Kidney glomerular epithelial cell (primary cell): ENCODE results near the gene ADAMTS6.

Experiments
- DNase-seq: peaks from one replicate; lab custom pipeline; 2025; lab: John Stamatoyannopoulos, UW

The ADAMTS6 gene

DNA sequence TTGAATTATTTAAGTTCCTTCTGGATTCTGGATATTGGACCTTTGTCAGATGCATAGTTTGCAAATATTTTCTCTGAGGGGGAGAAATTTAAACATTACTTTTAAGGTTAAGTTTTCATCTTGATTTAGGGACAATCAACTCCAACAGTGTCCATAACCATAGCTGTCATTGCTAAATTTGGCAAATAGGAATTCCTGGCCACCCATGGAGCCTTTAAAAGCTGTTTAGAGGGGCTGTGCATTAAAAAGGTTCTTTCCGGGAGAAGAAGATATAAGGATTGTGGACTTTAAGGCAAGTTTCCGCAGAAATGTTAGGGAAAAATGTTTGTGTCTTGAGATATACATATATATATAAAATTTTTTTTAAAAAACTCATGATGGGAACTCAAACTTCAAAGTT lies 339.7 kb downstream of the ADAMTS6 start:
- DNase-seq, result no peak

DNA sequence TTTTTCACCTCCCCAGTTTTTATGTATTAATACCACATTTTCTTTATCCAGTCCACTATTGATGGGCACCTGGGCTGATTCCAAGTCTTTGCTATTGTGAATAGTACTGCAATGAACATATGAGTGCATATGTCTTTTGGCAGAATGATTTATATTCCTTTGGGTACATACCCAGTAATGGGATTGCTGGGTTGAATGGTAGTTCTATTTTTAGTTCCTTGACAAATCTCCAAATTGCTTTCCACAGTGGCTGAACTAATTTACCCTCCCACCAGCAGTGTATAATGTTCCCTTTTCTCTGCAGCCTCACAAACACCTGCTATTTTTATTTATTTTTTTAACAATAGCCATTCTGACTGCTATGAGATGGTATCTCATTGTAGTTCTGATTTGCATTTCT lies 340.2 kb downstream of the ADAMTS6 start:
- DNase-seq, result no peak

DNA sequence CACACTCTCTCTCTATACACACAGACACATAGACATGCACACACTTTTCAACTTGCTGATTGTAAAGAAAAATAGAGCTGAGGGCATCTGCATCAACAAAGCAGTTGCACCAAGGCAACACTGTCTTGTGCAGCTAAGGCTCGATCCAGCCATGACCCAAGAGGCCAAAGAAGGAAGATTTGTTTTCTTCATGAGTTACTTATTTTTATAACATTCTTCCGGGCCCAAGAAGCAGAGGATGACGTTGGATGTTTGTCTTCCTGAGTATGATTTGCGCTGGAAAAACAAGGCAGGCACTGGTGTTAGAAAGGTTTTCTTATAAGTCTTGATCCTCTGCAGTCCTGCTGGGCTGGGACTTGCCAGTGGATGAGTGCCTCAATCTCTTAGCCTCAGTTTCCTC lies 344.1 kb downstream of the ADAMTS6 start:
- DNase-seq, result peak; percentile 33

DNA sequence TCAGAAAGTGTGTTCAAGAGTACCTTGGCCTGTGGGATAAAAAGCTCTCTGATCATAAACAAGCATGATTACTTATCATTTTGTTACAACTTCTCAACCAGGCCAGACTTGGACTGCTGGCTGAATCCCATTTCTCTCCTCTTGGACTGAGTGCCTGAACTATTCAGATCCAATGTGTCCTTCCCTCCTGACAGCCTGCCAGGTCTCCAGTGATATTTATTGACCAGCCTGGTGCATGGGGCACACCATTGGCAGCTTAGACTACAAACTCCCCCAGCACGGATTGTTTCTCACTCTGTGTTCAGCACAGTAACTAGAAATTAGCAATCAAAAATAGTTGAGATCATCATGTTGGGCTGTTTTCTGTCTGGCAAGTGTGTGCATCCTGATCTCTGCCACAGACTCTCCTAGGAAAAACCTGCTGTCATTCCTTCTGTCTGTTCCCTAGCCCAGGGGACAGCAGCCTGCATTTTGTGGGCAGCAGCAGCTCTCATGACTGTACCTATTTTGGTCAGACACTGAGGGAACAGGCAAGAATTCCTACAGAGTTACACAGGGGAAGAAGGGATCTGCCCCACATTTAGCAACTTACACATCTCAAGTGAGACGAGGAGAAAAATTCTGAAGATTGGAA lies 348.1 kb downstream of the ADAMTS6 start:
- no peak for DNase-seq

DNA sequence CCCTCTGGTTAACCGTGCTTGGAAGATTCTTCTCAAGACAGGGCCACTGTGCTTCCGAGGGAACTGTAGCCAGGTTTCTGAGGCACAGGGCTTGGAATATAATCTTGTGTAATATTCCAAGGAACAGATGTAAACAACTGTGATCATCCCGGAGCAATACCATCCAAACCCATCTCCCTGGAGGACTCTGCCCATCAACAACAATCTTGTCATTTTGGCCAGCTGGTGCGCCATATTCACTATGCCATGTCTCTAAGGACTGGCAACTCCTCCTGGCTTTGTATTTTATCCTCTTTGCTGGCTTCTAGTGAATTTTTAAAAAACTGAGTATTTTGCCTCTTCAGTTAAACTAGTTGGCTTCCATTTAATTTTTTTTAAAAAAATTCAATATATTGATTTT lies 349.3 kb downstream of the ADAMTS6 start:
- DNase-seq, result no peak

DNA sequence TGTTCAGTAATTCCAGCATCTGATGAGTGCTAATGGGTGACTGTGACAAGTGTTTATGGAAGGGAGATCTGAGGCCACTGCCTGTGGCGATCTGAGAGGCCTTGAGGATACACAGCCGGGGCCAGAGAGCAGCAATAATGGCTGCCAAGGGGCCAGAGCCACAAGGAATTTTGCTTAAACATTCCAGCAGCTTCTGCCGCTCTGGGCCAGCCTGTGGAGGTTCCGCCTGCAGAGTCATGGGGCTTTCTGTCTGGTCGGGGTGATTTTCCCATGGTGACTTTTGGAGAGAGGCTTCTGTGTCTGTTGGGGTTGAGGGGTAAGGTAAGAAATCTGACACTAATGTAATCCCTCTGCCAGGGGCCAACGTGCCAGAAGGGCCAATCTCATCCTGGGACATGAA lies 353.5 kb downstream of the ADAMTS6 start:
- no peak for DNase-seq

DNA sequence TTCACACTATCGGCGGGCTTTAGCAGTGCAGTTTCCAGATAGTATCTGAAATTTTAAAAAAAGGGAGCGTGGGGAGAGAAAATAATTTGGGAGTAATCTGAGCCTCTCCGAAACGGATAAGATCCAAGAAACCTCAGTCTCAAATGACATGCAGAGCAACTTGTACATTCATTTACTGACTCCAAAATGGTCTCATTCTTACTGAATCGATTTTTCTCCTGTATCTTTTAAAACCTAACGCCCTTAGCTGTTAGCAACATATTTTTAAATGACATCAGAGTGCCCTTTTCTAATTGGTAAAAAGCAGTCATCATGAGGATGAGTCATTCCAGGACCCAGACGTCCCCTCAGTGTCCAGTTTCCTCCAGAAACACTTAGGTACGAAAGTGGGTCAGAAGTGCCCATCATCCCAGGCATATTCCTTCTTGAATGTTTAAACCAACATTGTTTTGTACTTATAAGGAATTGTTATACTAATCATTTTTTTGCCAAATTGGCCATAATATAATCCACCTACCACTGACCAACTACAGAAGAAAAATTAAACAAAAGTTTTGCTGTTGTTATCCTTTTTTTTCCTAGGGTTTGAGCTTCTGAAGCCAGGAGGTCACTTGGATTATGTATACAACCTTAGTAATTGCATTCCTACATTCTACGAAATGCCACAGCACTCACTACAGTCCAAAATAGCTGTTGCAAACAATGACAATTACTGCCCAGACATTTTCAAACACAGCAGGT lies 354.4 kb downstream of the ADAMTS6 start:
- DNase-seq, result no peak

DNA sequence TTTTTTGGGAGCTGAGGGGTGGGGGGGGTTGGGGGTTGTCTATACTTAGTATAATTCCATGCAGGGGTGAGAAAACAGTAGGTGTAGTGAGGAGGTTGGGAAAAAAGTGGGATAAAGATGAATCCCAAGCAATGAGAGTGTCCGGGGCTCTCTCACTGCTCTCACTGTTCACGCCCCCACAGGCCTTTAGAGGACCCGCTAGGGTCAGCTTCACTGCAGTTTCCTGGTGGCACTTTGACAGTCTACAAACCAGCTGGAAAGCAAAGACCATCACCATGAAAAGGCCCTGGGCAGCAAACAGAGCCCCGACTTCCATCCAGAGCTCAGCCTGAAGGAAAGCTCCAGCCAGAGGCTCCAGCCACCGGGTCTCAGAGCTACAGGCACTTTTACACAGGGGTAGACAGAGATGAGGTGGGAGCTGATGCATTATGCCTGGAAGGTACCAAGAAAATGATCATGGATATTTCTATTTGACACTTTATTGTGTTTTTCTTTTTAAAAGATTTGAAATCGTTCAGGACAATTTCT lies 355.1 kb downstream of the ADAMTS6 start:
- no peak for DNase-seq

DNA sequence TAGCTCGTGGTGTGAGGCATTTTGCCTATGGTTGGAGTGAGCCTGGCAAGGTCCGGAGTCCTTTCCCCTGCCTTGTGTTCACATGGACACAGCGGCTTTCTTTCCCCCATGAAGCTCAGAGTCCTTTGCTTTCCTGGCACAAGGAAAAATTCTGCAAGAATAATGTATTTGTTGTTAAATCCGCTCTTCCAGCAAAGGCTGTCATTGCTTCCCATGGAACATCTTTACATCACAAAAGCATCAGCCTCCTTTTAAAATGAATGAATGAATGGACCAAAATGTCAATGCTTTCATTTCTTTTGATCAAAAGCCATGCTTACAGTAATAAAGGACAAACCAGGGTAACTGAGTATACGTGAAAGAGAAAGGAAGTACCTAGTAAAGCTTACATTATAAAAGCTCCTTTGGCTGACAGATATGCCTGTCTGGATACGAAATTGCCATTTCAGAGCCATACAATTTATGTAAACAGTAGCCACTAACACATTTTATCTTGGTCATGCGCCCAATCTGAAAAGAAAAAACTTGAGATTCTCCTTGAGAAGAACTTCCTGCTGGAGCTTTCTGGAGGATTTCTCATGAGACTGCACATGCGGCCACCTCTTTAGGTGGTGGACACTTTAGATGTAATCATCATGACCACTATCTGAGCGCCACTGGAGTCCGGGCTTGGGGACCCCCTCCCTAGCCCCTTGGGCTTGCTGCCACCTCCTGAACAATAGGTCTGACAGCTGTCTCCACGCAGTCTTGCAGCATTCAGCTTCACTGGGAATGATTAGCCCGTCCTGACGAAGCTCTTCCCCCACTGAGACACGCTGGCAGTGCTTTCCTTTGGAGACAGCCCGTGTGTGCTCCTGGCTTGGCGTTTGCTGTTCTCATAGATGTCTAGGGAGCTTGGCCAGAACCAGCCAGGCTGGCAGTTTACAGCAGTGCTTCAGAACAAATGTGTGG lies 355.9 kb downstream of the ADAMTS6 start:
- DNase-seq, result no peak

DNA sequence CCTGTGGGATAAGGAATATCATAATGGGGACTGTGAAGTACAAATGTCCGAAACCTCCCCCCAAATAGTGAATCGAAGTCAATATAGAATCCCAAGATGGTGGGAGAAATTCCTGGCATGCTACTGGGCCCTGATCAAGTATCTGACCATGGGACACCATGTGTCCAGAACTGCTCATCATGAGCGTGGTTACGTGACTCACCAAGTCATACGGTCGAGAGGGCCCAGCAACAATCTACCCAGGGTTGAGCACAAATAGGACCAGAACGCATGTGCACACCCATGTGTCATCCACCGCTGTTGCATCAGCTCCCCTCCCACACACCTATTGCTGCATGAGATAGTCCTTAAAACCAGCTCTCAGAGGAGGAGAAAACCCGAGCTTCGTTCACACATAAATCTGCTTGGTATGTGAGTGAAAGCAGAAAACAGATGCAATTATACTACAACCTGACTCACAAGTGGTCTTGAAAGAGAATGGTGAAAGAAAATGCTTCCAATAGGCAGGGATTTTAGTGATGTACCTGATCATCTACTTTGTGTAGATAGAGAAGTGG lies 359.8 kb downstream of the ADAMTS6 start:
- DNase-seq, result no peak

DNA sequence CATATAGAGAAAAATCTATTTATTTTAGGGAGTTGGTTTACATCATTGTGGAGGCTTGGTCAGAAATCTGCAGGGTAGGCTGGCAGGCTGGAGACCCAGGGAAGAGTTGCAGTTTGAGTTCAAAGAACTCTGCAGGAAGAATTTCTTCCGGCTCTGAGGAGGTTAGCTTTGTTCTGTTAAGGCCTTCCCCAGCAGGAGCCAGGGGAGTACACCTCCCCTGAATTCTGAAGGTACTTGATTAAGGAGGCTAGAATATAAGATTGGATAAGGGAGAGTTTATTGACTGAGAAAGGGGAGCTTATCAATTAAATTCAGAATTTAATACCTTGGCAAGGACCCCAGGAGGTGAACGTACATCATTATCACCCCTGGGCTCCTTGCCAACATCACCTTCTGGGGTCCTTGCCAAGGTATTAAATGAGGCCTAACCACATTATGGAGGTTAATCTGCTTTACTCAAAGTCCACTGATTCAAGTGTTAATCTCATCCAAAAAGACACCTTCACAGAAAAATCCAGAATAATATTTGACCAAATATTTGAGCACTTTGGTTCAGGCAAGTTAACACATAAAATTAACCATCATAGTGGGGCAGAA lies 361.3 kb downstream of the ADAMTS6 start:
- no peak for DNase-seq

DNA sequence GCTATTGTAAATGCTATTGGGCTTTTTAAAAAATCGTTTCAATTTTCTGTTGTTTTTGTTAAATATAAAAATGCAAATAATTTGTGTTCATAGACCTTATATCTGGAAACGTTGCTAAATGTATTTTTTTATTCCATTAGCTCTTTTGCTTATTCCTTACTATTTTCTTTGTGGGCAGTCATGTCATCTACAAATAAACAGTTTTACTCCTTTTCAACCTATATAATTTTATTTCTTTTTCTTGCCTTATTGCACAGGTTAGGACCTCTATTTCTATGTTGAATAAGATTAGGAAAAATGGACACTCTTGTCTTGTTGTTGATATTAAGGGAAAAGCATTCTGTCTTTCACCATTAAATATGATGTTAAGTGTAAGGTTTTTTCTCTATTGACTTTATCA lies 364.2 kb downstream of the ADAMTS6 start:
- DNase-seq, result no peak

DNA sequence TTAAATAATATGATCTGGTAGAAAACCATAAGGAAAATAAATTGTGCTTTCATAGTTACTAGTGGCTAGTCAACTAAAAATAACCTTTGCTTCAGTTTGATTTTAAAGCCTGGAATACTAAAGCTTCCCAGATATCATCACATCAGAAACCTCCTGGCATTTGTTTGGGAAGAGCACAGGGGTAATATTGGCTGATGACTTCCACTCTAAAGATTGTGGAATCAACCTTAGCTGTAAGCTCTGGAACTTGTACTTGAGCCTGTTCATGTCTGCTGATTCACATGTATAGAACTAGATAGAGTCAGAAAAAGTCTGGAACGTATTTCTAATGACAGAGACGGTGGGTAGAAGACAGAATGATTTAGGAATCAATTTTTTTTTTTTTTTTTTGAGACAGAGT lies 367.9 kb downstream of the ADAMTS6 start:
- DNase-seq, result no peak

DNA sequence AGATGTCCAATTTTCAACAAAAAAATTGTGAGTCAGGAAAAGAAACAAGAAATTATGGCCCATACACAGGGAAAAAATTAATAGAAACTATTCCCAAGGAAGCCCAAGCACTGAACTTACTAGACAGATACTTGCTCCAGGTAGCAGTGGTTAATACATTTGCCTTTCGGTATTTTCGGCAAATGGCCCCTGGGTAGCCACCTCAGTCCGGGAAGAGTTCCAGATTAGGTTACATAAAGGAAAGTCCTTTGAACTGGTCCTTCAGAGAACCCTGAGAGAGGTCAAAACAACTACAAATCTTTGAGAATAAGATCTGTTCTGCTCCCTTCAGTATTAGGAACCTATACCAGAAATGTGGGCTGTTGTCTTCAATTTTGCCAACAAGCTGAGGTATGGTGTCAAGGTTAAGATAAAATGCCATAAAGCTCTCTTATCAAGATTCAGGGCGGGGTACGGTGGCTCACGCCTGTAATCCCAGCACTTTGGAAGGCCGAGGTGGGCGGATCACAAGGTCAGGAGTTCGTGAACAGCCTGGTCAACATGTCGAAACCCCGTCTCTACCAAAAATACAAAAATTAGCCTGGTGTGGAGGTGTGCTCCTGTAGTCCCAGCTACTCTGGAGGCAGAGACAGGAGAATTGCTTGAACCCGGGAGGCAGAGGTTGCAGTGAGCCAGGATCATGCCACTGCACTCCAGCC lies 369.6 kb downstream of the ADAMTS6 start:
- no peak for DNase-seq

DNA sequence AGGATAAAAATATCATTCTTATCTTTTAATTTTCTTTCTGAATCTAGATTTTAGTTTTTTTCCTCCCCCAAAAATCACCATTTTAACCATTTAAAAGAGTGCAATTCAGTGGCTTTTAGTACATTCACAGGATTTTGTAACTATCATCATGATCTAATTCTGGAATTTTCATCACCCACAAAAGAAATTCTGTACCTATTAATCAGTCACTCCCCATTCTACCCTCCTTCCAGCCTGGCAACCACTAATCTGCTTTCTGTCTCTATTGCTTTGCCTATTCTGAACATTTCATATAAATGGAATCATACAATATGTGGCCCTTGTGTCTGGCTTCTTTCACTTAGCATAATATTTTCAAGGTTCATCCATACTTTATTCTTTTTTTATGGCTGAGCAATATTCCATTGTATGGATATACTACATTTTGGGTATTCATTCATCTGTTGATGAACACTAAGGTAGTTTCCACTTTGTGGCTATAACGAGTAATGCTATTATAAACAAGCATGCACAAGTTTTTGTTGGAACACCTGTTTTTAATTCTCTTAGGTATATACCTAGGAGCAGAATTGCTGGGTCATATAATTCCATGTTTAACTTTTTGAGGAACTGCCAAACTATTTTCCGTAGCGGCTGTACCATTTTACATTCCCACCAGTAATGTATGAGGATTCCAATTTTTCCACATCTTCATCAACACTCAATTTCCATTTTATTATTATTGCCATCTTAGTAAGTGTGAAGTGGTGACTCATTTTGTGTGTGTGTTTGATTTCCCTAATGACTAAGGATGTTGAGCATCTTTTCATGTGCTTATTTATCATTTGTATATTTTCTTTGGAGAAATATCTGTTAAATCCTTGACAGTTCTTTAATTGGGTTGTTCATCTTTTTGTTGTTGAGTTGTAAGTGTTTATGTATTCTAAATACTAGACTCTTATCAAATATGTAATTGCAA lies 372.7 kb downstream of the ADAMTS6 start:
- DNase-seq, result peak; percentile 38

DNA sequence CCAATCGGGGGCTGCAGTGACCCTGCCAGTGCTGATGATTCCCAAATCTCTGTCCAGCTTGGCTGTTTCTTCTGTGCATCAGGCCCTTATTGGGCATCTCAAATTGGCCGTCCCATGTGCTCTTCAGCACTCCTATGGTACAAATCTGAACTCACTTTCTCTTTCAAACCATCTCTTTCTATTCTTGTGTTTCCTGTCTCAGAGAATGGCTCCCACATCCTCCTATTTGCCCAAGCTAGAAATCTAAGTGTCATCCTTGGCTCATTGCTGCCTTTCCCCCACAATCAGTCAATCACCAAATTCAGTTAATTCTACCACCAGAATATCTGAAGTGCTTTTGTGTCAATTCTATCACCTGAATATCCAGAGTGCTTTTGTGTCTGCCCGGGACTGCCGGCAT lies 376.4 kb downstream of the ADAMTS6 start:
- no peak for DNase-seq

DNA sequence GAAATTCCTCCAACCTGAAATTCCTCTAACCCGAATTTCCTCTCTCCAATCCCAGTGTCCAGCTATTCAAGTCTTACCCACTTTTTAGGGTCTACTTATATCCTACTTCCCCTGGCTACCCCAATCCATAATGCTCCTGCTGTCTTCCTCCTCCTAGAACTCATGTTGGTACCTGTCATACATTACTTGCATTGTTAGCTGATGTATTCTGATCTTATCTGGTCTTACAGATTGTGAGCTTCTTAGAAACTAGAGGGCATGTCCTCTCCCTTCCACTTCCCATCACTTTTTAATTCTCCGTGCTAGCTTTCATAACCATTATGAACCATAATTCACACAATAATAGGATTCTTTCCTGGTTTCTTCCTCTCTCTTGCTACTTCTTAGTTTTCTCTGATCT lies 376.9 kb downstream of the ADAMTS6 start:
- DNase-seq, result no peak

DNA sequence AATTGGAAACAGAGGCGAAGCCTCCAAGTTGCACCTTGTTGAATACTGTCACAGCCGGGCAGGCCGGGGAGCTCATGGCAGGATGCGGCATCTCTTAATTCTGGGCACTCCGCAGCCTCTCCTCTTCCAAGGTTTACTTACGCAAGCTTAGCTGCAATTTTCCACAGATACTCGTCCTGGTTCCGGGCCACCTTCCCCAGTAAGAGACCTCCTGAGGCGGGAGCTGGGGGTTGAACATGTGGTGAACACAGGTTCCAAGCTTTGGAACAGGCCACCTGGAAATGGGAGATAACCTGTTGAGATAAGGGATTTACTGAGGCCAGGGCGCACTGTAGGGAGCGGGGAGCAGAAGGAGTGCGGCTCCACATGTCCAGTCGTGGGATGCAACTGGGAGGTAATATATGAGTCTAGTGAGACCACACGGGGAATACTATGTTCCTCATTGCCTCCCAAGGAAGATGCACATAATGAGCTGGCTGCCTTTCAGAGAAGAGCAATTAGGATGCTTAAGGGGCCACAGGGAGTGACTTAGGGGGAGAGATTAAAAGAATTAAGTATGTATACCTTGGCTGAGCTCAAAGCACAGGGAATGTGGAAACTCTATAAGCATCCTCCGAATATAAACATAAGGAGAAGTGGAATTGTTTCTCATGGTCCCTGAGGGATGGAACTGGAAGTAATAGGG lies 377.8 kb downstream of the ADAMTS6 start:
- DNase-seq, result no peak

DNA sequence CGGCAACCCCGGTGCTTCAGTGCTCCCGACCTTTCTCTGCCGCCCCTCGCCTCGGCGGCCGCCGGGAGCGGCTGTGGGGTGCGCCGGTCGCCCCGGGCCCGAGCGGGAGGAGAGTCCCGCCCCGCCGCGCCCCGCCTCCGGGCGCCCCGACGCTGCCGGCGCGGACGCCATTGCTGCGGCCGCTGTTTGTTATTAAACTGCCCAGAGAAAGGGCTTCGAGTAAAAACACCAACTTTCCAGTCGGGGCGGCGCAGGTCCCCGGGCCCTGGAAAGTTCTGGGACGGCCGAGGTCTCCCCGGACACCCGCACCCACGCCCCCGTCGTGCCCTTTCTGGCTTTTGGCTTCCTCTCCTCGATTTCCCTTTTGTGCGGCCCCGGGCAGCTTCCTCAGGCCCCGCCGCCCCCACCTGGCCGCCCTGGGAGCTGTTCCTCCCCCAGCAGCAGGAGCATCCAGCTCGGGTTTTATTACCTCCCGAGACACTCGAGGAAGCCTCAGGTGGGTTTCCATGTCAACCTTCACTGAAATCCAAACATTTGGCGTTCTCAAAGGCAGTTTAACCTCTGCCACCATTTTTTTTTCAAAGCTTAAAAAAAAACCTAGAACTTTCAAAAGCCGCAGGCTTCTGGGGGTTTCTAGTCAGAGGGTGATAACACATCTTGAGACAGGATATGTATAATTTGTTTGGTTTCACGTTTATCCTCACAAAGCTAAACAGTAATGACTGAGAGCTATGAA lies 378.6 kb downstream of the ADAMTS6 start:
- DNase-seq, result no peak
